Measurements from ENCODE around the gene NSUN7.

GRCh38 chr4:40820101-40820500, 70.3 kb downstream of the NSUN7 start:
- TF ChIP-seq CTCF (IDR thresholded peaks at IDR 0.05; ENCODE audit: low read length) (no peak), EZH2 (IDR thresholded peaks at IDR 0.05; ENCODE audit: borderline replicate concordance, low read length) (no peak)
